SJSA1 (cell line): Measurements from ENCODE around the gene CD48. TPM values are rescaled to one million over a fixed set of nuclear protein-coding genes. Genes with fewer than 3 reads are reported as not detected.
"Not testable (repeated sequence)": the region's sequence is repeated elsewhere in the genome, so short reads cannot be mapped to it uniquely, and the experiment has no call there.

Experiments
- DNase-seq, 2 experiments: peaks; one replicate each; pipeline ENCODE4 v3.0.0-alpha.2; 2015 to 2020; ENCODE audit warnings: low spot score in 2 of 2, low read depth in 1 of 2
- H3K27ac ChIP-seq: fragments of 250-450 bp; sonication (Bioruptor Pico); 2 replicates; pipeline ENCODE4 v1.5.1; 2020; ENCODE audit warnings: mild to moderate bottlenecking, moderate library complexity
- H3K27me3 ChIP-seq: fragments of 250-450 bp; sonication (Bioruptor Pico); replicated peaks from 2 replicates; pipeline ENCODE4 v1.5.1; 2020; ENCODE audit warnings: mild to moderate bottlenecking, moderate library complexity
- H3K36me3 ChIP-seq: fragments of 250-450 bp; sonication (Bioruptor Pico); 2 replicates; pipeline ENCODE4 v1.5.1; 2020; ENCODE audit warnings: mild to moderate bottlenecking
- H3K4me1 ChIP-seq: fragments of 250-450 bp; sonication (Bioruptor Pico); replicated peaks from 2 replicates; pipeline ENCODE4 v1.6.1; 2021; ENCODE audit warnings: mild to moderate bottlenecking
- H3K4me3 ChIP-seq: fragments of 250-450 bp; sonication (Bioruptor Pico); 2 replicates; pipeline ENCODE4 v1.5.1; 2020; ENCODE audit warnings: mild to moderate bottlenecking
- H3K9me3 ChIP-seq: fragments of 250-450 bp; sonication (Bioruptor Pico); replicated peaks from 2 replicates; pipeline ENCODE4 v1.5.1; 2020; ENCODE audit warnings: mild to moderate bottlenecking
- total RNA-seq: library from RNA; depleted of rRNA; stranded (reverse); fragments of >200 nt; shearing (Covaris generic); gene quantifications from 2 replicates; pipeline ENCODE4 v1.2.3, GENCODE V29; 2014

CD48 gene
- total RNA-seq, 1 experiment from 2014 or later, result not detected

- Histone ChIP-seq H3K4me3 (no peak overlapping the region), H3K9me3 (no peaks in the 10 kb centered on the region), H3K27ac (no peak overlapping the region), H3K36me3 (no peaks in the 10 kb centered on the region), H3K27me3 (no peaks in the 10 kb centered on the region), H3K4me1 (no peaks in the 10 kb centered on the region)
- DNase-seq, result no peak
These were observed 58.0 kb downstream of the CD48 start for GRCh38 chr1:160653620-160654016.

GRCh38 chr1:160652924-160653619 lies 58.5 kb downstream of the CD48 start:
- no peaks in the 10 kb centered on the region for H3K9me3 ChIP-seq
- no peak overlapping the region for H3K4me3 ChIP-seq
- H3K27ac ChIP-seq, result no peak overlapping the region
- 0 out of 2 replicates have a peak, but pooled peaks cover 3% of the 10 kb centered on the region for H3K27me3 ChIP-seq
- H3K4me1 ChIP-seq, result no peaks in the 10 kb centered on the region
- H3K36me3 ChIP-seq, result no peaks in the 10 kb centered on the region
- no peak for DNase-seq

- H3K4me3 ChIP-seq, H3K9me3 ChIP-seq, H3K36me3 ChIP-seq, H3K27ac ChIP-seq, H3K27me3 ChIP-seq, DNase-seq, H3K4me1 ChIP-seq: not testable (repeated sequence)
These were observed 59.5 kb downstream of the CD48 start for GRCh38 chr1:160652065-160652641.

GRCh38 chr1:160651433-160652064 lies 60.1 kb downstream of the CD48 start:
- DNase-seq, result no peak
- H3K4me3 ChIP-seq, result no peak overlapping the region
- H3K4me1 ChIP-seq, result no peaks in the 10 kb centered on the region
- no peak overlapping the region for H3K27ac ChIP-seq
- no peaks in the 10 kb centered on the region for H3K9me3 ChIP-seq
- H3K27me3 ChIP-seq, result 0 out of 2 replicates have a peak, but pooled peaks cover 4% of the 10 kb centered on the region
- no peaks in the 10 kb centered on the region for H3K36me3 ChIP-seq

- H3K4me3 ChIP-seq, result no peak overlapping the region
- no peak overlapping the region for H3K27ac ChIP-seq
- no peaks in the 10 kb centered on the region for H3K9me3 ChIP-seq
- no peaks in the 10 kb centered on the region for H3K36me3 ChIP-seq
- DNase-seq, result no peak
- H3K4me1 ChIP-seq, result no peaks in the 10 kb centered on the region
- H3K27me3 ChIP-seq, result 0 out of 2 replicates have a peak, but pooled peaks cover 7% of the 10 kb centered on the region
These were observed 64.3 kb downstream of the CD48 start for GRCh38 chr1:160647329-160647720.

GRCh38 chr1:160646711-160647328 lies 64.8 kb downstream of the CD48 start, which contains the start of gene SLAMF1:
Gene SLAMF1, minus strand, starts transcription at chr1:160647044. Its CDS starts 99 bp downstream, at chr1:160646945.
- Histone ChIP-seq H3K27ac (no peak within 1 kb of the TSS), H3K36me3 (no peaks in the 10 kb centered on the region), H3K4me3 (no peak within 1 kb of the TSS), H3K27me3 (0 out of 2 replicates have a peak, but pooled peaks cover 7% of the 10 kb centered on the region), H3K9me3 (no peaks in the 10 kb centered on the region), H3K4me1 (no peaks in the 10 kb centered on the region)
- no peak for DNase-seq

GRCh38 chr1:160646180-160646579 lies 65.4 kb downstream of the CD48 start:
- H3K9me3 ChIP-seq, result no peaks in the 10 kb centered on the region
- no peak overlapping the region for H3K4me3 ChIP-seq
- no peaks in the 10 kb centered on the region for H3K36me3 ChIP-seq
- H3K4me1 ChIP-seq, result no peaks in the 10 kb centered on the region
- DNase-seq, result no peak
- H3K27ac ChIP-seq, result no peak overlapping the region
- 0 out of 2 replicates have a peak, but pooled peaks cover 7% of the 10 kb centered on the region for H3K27me3 ChIP-seq

- Histone ChIP-seq H3K4me1 (no peaks in the 10 kb centered on the region), H3K27me3 (0 out of 2 replicates have a peak, but pooled peaks cover 7% of the 10 kb centered on the region), H3K4me3 (no peak overlapping the region), H3K36me3 (no peaks in the 10 kb centered on the region), H3K27ac (no peak overlapping the region), H3K9me3 (no peaks in the 10 kb centered on the region)
- DNase-seq, result no peak
These were observed 66.1 kb downstream of the CD48 start for GRCh38 chr1:160645386-160646130.

- Histone ChIP-seq H3K4me3 (no peak overlapping the region), H3K36me3 (no peaks in the 10 kb centered on the region), H3K27ac (no peak overlapping the region), H3K27me3 (0 out of 2 replicates have a peak, but pooled peaks cover 7% of the 10 kb centered on the region), H3K4me1 (no peaks in the 10 kb centered on the region), H3K9me3 (no peaks in the 10 kb centered on the region)
- no peak for DNase-seq
These were observed 67.2 kb downstream of the CD48 start for GRCh38 chr1:160644399-160644798.

GRCh38 chr1:160643138-160643537 lies 68.5 kb downstream of the CD48 start:
- Histone ChIP-seq H3K27me3 (0 out of 2 replicates have a peak, but pooled peaks cover 6% of the 10 kb centered on the region), H3K9me3 (no peaks in the 10 kb centered on the region), H3K4me1 (no peaks in the 10 kb centered on the region), H3K27ac (no peak overlapping the region), H3K4me3 (no peak overlapping the region), H3K36me3 (no peaks in the 10 kb centered on the region)
- DNase-seq, result no peak

- 0 out of 2 replicates have a peak, but pooled peaks cover 3% of the 10 kb centered on the region for H3K27me3 ChIP-seq
- 0 out of 2 replicates have a peak, but pooled peaks cover 4% of the 10 kb centered on the region for H3K4me1 ChIP-seq
- H3K36me3 ChIP-seq, result no peaks in the 10 kb centered on the region
- H3K9me3 ChIP-seq, result no peaks in the 10 kb centered on the region
- no peak for DNase-seq
- H3K27ac ChIP-seq, result no peak overlapping the region
- no peak overlapping the region for H3K4me3 ChIP-seq
These were observed 69.4 kb downstream of the CD48 start for GRCh38 chr1:160642281-160642644.

- H3K27me3 ChIP-seq, result 0 out of 2 replicates have a peak, but pooled peaks cover 3% of the 10 kb centered on the region
- no peak for DNase-seq
These were observed 70.0 kb downstream of the CD48 start for GRCh38 chr1:160641323-160642280.

More at GRCh38 chr1:160641323-160642280, 70.0 kb downstream of the CD48 start:
- Histone ChIP-seq H3K4me3 (no peak overlapping the region), H3K4me1 (0 out of 2 replicates have a peak, but pooled peaks cover 4% of the 10 kb centered on the region), H3K27ac (no peak overlapping the region), H3K9me3 (no peaks in the 10 kb centered on the region), H3K36me3 (no peaks in the 10 kb centered on the region)
